NT2/D1 (cell line): ENCODE results near the gene IGSF10.

Source experiments
- SUZ12 ChIP-seq: IDR thresholded peaks from 2 replicates; pipeline ENCODE4 v1.6.1; 2011; ENCODE audit not compliant: insufficient read length, insufficient read depth; ENCODE audit errors: extremely low read depth
- YY1 ChIP-seq: IDR thresholded peaks from 2 replicates; pipeline ENCODE4 v1.6.1; 2011; ENCODE audit not compliant: insufficient read length, insufficient read depth
- ZNF274 ChIP-seq: IDR thresholded peaks from 2 replicates; pipeline ENCODE4 v1.6.1; 2011; ENCODE audit warnings: mild to moderate bottlenecking, low read depth, low read length

DNA sequence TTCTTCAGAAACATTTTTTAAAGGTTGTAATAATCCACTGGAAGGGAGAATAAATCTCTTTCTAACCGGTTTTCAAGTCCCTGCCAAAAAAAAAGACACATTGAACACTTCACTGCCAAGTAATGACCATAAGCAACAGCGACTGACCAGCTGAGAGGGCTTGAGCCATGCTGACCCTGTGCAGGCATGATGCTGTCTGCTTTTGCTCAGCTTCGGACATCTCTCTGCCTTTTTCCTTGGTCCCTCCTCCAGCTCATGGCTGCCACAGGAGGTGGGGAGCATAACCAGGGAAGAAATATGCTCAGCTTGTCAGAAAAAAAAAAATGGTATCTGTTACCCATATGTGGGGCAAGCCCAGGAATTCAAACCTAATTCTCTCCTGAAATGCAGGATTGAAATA is 1.5 kb downstream of the IGSF10 start:
- TF ChIP-seq SUZ12, result no peak
- TF ChIP-seq YY1, result no peak
- TF ChIP-seq ZNF274, result no peak
